ENCODE measurements around the gene UNK. TPM values are rescaled to one million over a fixed set of nuclear protein-coding genes. Genes with fewer than 3 reads are reported as not detected.

Gene UNK
- total and polyA plus RNA-seq, 9 of the 15 experiments (the other 6 are each of a cell fraction or from before 2014, with no cell fraction given), result 12.8 to 38.6 (median 24.8) TPM

DNA sequence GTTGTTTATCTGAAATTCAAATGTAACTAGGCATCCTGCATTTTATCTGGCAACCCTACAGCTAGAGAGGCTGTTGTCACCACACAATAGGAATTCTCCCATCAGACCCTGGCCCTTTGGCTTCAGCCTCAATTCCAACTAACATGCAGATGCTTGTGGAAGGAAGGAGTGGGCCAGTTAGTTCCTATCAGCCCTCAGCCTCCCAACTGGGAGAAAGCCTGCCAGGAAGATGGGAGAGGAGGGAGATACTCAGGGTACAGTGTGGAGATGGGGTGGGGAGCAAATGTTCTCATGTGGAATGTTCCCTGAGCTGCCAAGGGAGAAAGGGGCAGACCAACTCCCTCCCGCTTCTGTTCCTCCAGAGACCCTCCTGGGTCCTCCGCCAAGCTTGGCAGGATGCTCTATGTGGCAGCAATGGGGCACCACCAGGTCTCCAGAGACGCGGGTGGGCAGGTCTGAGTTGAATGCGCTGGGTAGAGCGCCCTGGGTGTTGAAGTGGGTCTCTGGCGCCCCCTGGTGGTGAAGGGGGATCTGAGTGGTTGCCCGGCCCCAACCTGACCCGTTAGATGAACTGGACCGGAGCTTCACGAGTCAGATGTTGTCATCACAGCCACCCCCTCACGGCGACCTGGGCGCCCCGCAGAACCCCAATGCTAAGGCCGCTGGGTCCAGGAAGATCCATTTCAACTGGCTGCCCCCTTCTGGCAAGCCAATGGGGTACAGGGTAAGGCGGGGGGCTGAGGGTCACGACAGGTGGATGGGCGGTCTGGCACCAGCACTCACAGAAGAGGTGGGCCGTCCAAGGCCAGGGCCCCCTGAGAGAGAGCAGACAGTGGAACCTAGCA, 34.8 kb upstream of the UNK start (continued):
- no peak for TF ChIP-seq SAFB (IDR thresholded peaks at IDR 0.05; ENCODE audit: borderline replicate concordance, low read depth, low read length)
- TF ChIP-seq, protein P1, sequence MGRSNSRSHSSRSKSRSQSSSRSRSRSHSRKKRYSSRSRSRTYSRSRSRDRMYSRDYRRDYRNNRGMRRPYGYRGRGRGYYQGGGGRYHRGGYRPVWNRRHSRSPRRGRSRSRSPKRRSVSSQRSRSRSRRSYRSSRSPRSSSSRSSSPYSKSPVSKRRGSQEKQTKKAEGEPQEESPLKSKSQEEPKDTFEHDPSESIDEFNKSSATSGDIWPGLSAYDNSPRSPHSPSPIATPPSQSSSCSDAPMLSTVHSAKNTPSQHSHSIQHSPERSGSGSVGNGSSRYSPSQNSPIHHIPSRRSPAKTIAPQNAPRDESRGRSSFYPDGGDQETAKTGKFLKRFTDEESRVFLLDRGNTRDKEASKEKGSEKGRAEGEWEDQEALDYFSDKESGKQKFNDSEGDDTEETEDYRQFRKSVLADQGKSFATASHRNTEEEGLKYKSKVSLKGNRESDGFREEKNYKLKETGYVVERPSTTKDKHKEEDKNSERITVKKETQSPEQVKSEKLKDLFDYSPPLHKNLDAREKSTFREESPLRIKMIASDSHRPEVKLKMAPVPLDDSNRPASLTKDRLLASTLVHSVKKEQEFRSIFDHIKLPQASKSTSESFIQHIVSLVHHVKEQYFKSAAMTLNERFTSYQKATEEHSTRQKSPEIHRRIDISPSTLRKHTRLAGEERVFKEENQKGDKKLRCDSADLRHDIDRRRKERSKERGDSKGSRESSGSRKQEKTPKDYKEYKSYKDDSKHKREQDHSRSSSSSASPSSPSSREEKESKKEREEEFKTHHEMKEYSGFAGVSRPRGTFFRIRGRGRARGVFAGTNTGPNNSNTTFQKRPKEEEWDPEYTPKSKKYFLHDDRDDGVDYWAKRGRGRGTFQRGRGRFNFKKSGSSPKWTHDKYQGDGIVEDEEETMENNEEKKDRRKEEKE (IDR thresholded peaks at IDR 0.05; ENCODE audit: borderline replicate concordance in 1 of 2, control insufficient read depth in 1 of 2, low read depth in 2 of 2, low read length in 1 of 2), result no peak
- peak; percentile 33; the same call in 1 of the 2 replicates for TF ChIP-seq SIN3B (IDR thresholded peaks at IDR 0.05; ENCODE audit: low read depth)
- no peak for TF ChIP-seq SRSF9 (IDR thresholded peaks at IDR 0.05; ENCODE audit: borderline replicate concordance, low read depth, low read length)
- TF ChIP-seq AFF4 (CRISPR knock-in tag; IDR thresholded peaks at IDR 0.05), result no peak
- no peak for TF ChIP-seq ZNF717 (CRISPR knock-in tag; IDR thresholded peaks at IDR 0.05)
- no peak for TF ChIP-seq MIER1 (IDR thresholded peaks at IDR 0.05; ENCODE audit: low read depth)
- TF ChIP-seq ATF2 (CRISPR knock-in tag; IDR thresholded peaks at IDR 0.05), result no peak
- TF ChIP-seq ZNF224 (CRISPR knock-in tag; IDR thresholded peaks at IDR 0.05), result 0 out of 2 replicates have a peak, but pooled peaks have one; percentile 37
- 0 out of 2 replicates have a peak, but pooled peaks have one; percentile 28 for TF ChIP-seq ATF4 (CRISPR knock-in tag; IDR thresholded peaks at IDR 0.05)
- TF ChIP-seq PURB (CRISPR knock-in tag; IDR thresholded peaks at IDR 0.05; ENCODE audit: low read depth), result no peak
